Stomach (tissue), 4 donors: ENCODE results near the gene NCKAP1.

ENCODE experiments used
- EP300 ChIP-seq: sonication (generic); formaldehyde crosslinking; IDR thresholded peaks from one replicate; pipeline ENCODE4 v1.6.1; 2017; ENCODE audit warnings: antibody characterized with exemption
- POLR2A ChIP-seq, 4 donors: fragments of 450-650 bp; IDR thresholded peaks; one replicate each; pipeline ENCODE4 v1.6.1; 2016; ENCODE audit warnings: antibody characterized with exemption in 4 of 4, control low read depth in 2 of 4, mild to moderate bottlenecking in 1 of 4, moderate library complexity in 1 of 4
- POLR2AphosphoS5 ChIP-seq, 3 donors: sonication (generic); formaldehyde crosslinking; IDR thresholded peaks; one replicate each; pipeline ENCODE4 v1.6.1; 2016; ENCODE audit warnings: antibody characterized with exemption in 3 of 3
- TF ChIP-seq, protein P1 (sequence below), 7 experiments: fragments of 450-650 bp in 4 of 7; fragments of 200-600 bp in 3 of 7; sonication (generic) in 3 of 7; IDR thresholded peaks; one replicate each; pipeline ENCODE4 v1.5.1; 2016 to 2019; ENCODE audit warnings: antibody characterized with exemption in 7 of 7, control low read depth in 2 of 7, mild to moderate bottlenecking in 1 of 7

- TF ChIP-seq, protein P1, sequence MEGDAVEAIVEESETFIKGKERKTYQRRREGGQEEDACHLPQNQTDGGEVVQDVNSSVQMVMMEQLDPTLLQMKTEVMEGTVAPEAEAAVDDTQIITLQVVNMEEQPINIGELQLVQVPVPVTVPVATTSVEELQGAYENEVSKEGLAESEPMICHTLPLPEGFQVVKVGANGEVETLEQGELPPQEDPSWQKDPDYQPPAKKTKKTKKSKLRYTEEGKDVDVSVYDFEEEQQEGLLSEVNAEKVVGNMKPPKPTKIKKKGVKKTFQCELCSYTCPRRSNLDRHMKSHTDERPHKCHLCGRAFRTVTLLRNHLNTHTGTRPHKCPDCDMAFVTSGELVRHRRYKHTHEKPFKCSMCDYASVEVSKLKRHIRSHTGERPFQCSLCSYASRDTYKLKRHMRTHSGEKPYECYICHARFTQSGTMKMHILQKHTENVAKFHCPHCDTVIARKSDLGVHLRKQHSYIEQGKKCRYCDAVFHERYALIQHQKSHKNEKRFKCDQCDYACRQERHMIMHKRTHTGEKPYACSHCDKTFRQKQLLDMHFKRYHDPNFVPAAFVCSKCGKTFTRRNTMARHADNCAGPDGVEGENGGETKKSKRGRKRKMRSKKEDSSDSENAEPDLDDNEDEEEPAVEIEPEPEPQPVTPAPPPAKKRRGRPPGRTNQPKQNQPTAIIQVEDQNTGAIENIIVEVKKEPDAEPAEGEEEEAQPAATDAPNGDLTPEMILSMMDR (IDR thresholded peaks at IDR 0.05): no peak
- TF ChIP-seq POLR2A (IDR thresholded peaks at IDR 0.05) (no peak), EP300 (no peak), POLR2AphosphoS5 (IDR thresholded peaks at IDR 0.05) (no peak)
Measured at GRCh38 chr2:183021613-183022012, 16.6 kb downstream of the NCKAP1 start.
